Osteocyte (in vitro differentiated cells): ENCODE measurements around the gene AFF3. TPM values are rescaled to one million over a fixed set of nuclear protein-coding genes. Genes with fewer than 3 reads are reported as not detected.

ENCODE experiments used
- DNase-seq: peaks from one replicate; pipeline ENCODE4 v3.0.0; 2021; ENCODE audit warnings: mixed read lengths; ENCODE audit not compliant: unreplicated experiment; ENCODE audit errors: extremely low spot score
- H3K27ac Mint-ChIP-seq: one replicate; pipeline ENCODE4 v1.8.0; 2021; ENCODE audit warnings: mild to moderate bottlenecking, mixed read lengths; ENCODE audit not compliant: unreplicated experiment
- H3K27me3 Mint-ChIP-seq: one replicate; pipeline ENCODE4 v1.8.0; 2021; ENCODE audit warnings: mixed read lengths; ENCODE audit not compliant: unreplicated experiment
- H3K36me3 Mint-ChIP-seq: one replicate; pipeline ENCODE4 v1.8.0; 2021; ENCODE audit warnings: mixed read lengths; ENCODE audit not compliant: unreplicated experiment
- H3K4me1 Mint-ChIP-seq: one replicate; pipeline ENCODE4 v1.8.0; 2021; ENCODE audit warnings: mixed read lengths; ENCODE audit not compliant: unreplicated experiment
- H3K4me3 Mint-ChIP-seq: one replicate; pipeline ENCODE4 v1.8.0; 2021; ENCODE audit warnings: mild to moderate bottlenecking, moderate library complexity, mixed read lengths; ENCODE audit not compliant: unreplicated experiment
- H3K9me3 Mint-ChIP-seq: one replicate; pipeline ENCODE4 v1.8.0; 2021; ENCODE audit warnings: mixed read lengths; ENCODE audit not compliant: unreplicated experiment
- total RNA-seq: library from RNA; stranded (reverse); gene quantifications from 2 replicates; pipeline ENCODE4 v1.2.1, GENCODE V29; 2021
- TF ChIP-seq, protein P1 (sequence below): fragments of 200-600 bp; sonication (generic); IDR thresholded peaks from 2 replicates; pipeline ENCODE4 v1.5.0; 2021; ENCODE audit warnings: antibody characterized with exemption, mild to moderate bottlenecking, moderate library complexity

AFF3 gene
- total RNA-seq, 1 donor from 2014 or later, result 248 TPM

DNA sequence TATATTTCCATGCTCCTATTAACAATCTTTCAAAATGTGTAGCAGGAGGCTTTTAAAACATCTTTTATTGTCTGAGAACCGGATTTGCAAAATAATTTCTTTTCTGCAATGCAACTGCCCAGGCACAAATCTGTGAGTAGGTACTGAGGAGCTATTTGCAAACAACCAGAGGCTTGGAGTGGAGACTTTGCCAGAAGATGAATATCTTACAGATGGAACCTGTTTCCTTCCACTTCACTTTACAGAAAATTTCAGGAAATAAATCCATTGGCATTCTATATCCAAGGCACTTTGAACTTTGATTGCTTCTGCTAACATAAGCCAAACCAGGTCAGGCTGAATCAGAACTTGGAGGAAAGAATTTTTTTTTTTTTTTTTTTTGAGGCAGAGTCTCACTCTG, 415.2 kb downstream of the AFF3 start:
- TF ChIP-seq, protein P1, sequence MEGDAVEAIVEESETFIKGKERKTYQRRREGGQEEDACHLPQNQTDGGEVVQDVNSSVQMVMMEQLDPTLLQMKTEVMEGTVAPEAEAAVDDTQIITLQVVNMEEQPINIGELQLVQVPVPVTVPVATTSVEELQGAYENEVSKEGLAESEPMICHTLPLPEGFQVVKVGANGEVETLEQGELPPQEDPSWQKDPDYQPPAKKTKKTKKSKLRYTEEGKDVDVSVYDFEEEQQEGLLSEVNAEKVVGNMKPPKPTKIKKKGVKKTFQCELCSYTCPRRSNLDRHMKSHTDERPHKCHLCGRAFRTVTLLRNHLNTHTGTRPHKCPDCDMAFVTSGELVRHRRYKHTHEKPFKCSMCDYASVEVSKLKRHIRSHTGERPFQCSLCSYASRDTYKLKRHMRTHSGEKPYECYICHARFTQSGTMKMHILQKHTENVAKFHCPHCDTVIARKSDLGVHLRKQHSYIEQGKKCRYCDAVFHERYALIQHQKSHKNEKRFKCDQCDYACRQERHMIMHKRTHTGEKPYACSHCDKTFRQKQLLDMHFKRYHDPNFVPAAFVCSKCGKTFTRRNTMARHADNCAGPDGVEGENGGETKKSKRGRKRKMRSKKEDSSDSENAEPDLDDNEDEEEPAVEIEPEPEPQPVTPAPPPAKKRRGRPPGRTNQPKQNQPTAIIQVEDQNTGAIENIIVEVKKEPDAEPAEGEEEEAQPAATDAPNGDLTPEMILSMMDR, result no peak
- H3K27ac Mint-ChIP-seq, result no peak overlapping the region
- DNase-seq, result no peak
- peaks cover 40% of the 10 kb centered on the region for H3K36me3 Mint-ChIP-seq
- H3K9me3 Mint-ChIP-seq, result peaks cover 12% of the 10 kb centered on the region
- no peaks in the 10 kb centered on the region for H3K27me3 Mint-ChIP-seq
- H3K4me1 Mint-ChIP-seq, result peaks cover 46% of the 10 kb centered on the region
- no peak overlapping the region for H3K4me3 Mint-ChIP-seq

DNA sequence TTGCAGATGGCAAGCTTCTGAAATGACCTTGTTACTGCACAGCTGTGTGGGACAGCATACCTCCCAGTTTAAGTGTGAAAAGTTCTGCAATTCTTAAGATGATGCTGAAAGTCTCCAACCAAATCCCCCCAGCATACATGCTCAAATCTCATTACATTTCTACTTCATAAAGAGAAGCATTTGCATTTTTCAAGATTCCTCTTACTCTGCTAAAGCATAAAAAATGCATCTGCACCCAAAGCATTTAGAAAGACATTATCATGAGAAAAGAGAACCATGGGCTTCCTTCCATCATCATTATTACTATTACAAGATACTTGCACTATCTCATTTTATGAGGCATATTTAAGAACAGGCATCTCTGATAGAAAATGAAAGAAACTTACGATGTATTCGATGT, 415.7 kb downstream of the AFF3 start:
- Mint-ChIP-seq H3K27me3 (no peaks in the 10 kb centered on the region), H3K9me3 (peaks cover 17% of the 10 kb centered on the region), H3K4me3 (no peak overlapping the region), H3K36me3 (peaks cover 45% of the 10 kb centered on the region), H3K27ac (no peak overlapping the region), H3K4me1 (peaks cover 48% of the 10 kb centered on the region)
- TF ChIP-seq, protein P1, result no peak
- DNase-seq, result no peak

DNA sequence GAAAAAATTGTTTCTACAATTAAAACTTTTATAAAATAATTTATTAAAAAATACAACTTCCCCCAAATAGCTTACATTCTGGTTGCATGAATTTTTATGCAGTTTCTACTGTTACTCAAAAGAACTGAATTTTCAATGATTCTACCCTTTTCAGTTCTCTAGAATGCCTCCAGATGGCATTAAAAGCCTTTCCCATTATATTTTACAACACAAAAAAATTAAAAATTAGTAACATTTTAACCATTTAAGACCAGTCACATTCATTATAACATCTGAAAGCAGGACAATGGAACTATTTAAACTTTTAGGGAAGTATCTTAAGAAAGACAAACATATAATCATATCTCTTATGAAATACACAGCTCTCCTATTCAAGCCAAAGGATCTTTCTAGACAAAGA, 416.6 kb downstream of the AFF3 start:
- peaks cover 48% of the 10 kb centered on the region for H3K4me1 Mint-ChIP-seq
- no peaks in the 10 kb centered on the region for H3K27me3 Mint-ChIP-seq
- H3K36me3 Mint-ChIP-seq, result peaks cover 46% of the 10 kb centered on the region
- peaks cover 21% of the 10 kb centered on the region for H3K9me3 Mint-ChIP-seq
- peak overlapping the region; percentile 18 for H3K27ac Mint-ChIP-seq
- TF ChIP-seq, protein P1, result peak; percentile 51
- DNase-seq, result no peak
- no peak overlapping the region for H3K4me3 Mint-ChIP-seq

DNA sequence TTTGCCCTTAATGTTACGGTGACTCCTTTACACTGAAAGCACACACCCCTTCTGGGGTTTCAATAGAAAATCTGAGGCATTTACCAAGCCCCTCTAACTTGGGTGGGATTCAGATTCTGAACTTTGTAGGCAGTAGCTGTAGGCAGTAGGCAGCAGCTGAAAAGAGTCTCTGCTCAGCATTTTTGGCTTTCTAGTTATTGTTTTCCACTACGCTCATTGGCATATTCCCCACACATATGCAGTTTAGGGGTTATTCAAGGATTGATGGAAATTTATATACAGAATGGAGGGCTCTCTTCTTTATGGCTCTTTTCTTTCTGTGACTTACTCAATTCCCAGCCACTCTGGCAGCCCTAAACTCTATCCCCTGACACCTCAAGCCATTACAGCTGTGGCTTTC, 419.9 kb downstream of the AFF3 start:
- no peak overlapping the region for H3K4me3 Mint-ChIP-seq
- no peak for DNase-seq
- H3K27ac Mint-ChIP-seq, result peak overlapping the region; percentile 72
- H3K4me1 Mint-ChIP-seq, result peaks cover 35% of the 10 kb centered on the region
- no peaks in the 10 kb centered on the region for H3K27me3 Mint-ChIP-seq
- peaks cover 28% of the 10 kb centered on the region for H3K9me3 Mint-ChIP-seq
- peaks cover 66% of the 10 kb centered on the region for H3K36me3 Mint-ChIP-seq
- TF ChIP-seq, protein P1, result no peak

DNA sequence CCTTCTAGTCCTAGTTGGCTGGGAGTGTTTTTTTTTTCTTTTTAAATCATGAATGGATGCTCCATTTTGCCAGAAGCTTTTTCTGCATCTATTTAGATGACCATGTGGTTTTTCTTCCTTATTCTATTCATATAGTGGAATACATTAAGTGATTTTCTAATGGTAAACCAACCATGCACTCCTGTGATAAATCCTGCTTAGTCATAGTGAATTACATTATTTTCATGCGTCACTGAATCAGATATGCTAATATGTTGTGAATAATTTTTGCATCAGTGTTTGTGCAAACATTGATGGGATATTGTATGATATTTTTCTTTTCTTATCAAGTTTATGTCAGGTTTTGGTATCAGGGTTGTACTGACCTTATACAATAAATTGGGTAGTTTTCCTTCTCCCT, 423.3 kb downstream of the AFF3 start:
- Mint-ChIP-seq H3K36me3 (peaks cover 75% of the 10 kb centered on the region), H3K4me3 (no peak overlapping the region), H3K9me3 (peaks cover 28% of the 10 kb centered on the region), H3K4me1 (peaks cover 20% of the 10 kb centered on the region), H3K27me3 (no peaks in the 10 kb centered on the region), H3K27ac (no peak overlapping the region)
- TF ChIP-seq, protein P1, result no peak
- no peak for DNase-seq
